ENCODE results near the gene RASA4. TPM values are rescaled to one million over a fixed set of nuclear protein-coding genes. Genes with fewer than 3 reads are reported as not detected.
"Not testable (repeated sequence)": the region's sequence is repeated elsewhere in the genome, so short reads cannot be mapped to it uniquely, and the experiment has no call there.

Gene RASA4
- total RNA-seq, 2 experiments from 2014 or later, result 19.7 to 21.1 TPM

GRCh38 chr7:102614873-102615272 lies 1.7 kb downstream of the RASA4 start:
- H3K4me3 Mint-ChIP-seq; H3K27me3 Mint-ChIP-seq; H3K4me1 Mint-ChIP-seq; H3K36me3 Mint-ChIP-seq (ENCODE audit: low read depth); DNase-seq; POLR2A ChIA-PET; H3K9me3 Mint-ChIP-seq; CTCF ChIA-PET; H3K27ac Mint-ChIP-seq: not testable (repeated sequence)

GRCh38 chr7:102614346-102614697 lies 2.2 kb downstream of the RASA4 start:
- CTCF ChIA-PET; H3K4me3 Mint-ChIP-seq; H3K36me3 Mint-ChIP-seq (ENCODE audit: low read depth); H3K27me3 Mint-ChIP-seq; H3K9me3 Mint-ChIP-seq; POLR2A ChIA-PET; H3K27ac Mint-ChIP-seq; DNase-seq; H3K4me1 Mint-ChIP-seq: not testable (repeated sequence)

GRCh38 chr7:102613575-102614345 lies 2.8 kb downstream of the RASA4 start:
- CTCF ChIA-PET; H3K4me1 Mint-ChIP-seq; POLR2A ChIA-PET; H3K27ac Mint-ChIP-seq; H3K4me3 Mint-ChIP-seq; H3K9me3 Mint-ChIP-seq; H3K27me3 Mint-ChIP-seq; H3K36me3 Mint-ChIP-seq (ENCODE audit: low read depth); DNase-seq: not testable (repeated sequence)

- H3K36me3 Mint-ChIP-seq (ENCODE audit: low read depth); H3K4me1 Mint-ChIP-seq; POLR2A ChIA-PET; H3K4me3 Mint-ChIP-seq; H3K9me3 Mint-ChIP-seq; CTCF ChIA-PET; H3K27ac Mint-ChIP-seq; H3K27me3 Mint-ChIP-seq; DNase-seq: not testable (repeated sequence)
Measured at GRCh38 chr7:102611675-102612325, 4.8 kb downstream of the RASA4 start.

GRCh38 chr7:102611013-102611674 lies 5.4 kb downstream of the RASA4 start:
- DNase-seq; H3K27me3 Mint-ChIP-seq; H3K36me3 Mint-ChIP-seq (ENCODE audit: low read depth); H3K9me3 Mint-ChIP-seq; H3K27ac Mint-ChIP-seq; H3K4me1 Mint-ChIP-seq; H3K4me3 Mint-ChIP-seq; CTCF ChIA-PET; POLR2A ChIA-PET: not testable (repeated sequence)

GRCh38 chr7:102610441-102610840 lies 6.1 kb downstream of the RASA4 start:
- POLR2A ChIA-PET; DNase-seq; H3K27me3 Mint-ChIP-seq; CTCF ChIA-PET; H3K4me3 Mint-ChIP-seq; H3K9me3 Mint-ChIP-seq; H3K27ac Mint-ChIP-seq; H3K4me1 Mint-ChIP-seq; H3K36me3 Mint-ChIP-seq (ENCODE audit: low read depth): not testable (repeated sequence)

GRCh38 chr7:102609734-102610133 lies 6.8 kb downstream of the RASA4 start:
- H3K27ac Mint-ChIP-seq; H3K9me3 Mint-ChIP-seq; H3K27me3 Mint-ChIP-seq; DNase-seq; H3K4me3 Mint-ChIP-seq; H3K36me3 Mint-ChIP-seq (ENCODE audit: low read depth); POLR2A ChIA-PET; CTCF ChIA-PET; H3K4me1 Mint-ChIP-seq: not testable (repeated sequence)

- DNase-seq; H3K36me3 Mint-ChIP-seq (ENCODE audit: low read depth); H3K4me3 Mint-ChIP-seq; H3K27ac Mint-ChIP-seq; H3K27me3 Mint-ChIP-seq; CTCF ChIA-PET; POLR2A ChIA-PET; H3K9me3 Mint-ChIP-seq; H3K4me1 Mint-ChIP-seq: not testable (repeated sequence)
Measured at GRCh38 chr7:102606848-102607247, 9.7 kb downstream of the RASA4 start.

GRCh38 chr7:102604431-102605145 lies 12.0 kb downstream of the RASA4 start:
- H3K27me3 Mint-ChIP-seq; H3K4me3 Mint-ChIP-seq; H3K27ac Mint-ChIP-seq; H3K36me3 Mint-ChIP-seq (ENCODE audit: low read depth); H3K4me1 Mint-ChIP-seq; DNase-seq; H3K9me3 Mint-ChIP-seq; POLR2A ChIA-PET; CTCF ChIA-PET: not testable (repeated sequence)

- H3K4me3 Mint-ChIP-seq; H3K27me3 Mint-ChIP-seq; H3K4me1 Mint-ChIP-seq; H3K36me3 Mint-ChIP-seq (ENCODE audit: low read depth); DNase-seq; H3K27ac Mint-ChIP-seq; H3K9me3 Mint-ChIP-seq; CTCF ChIA-PET; POLR2A ChIA-PET: not testable (repeated sequence)
Measured at GRCh38 chr7:102602317-102602716, 14.2 kb downstream of the RASA4 start.

- H3K4me3 Mint-ChIP-seq; H3K4me1 Mint-ChIP-seq; CTCF ChIA-PET; H3K9me3 Mint-ChIP-seq; H3K36me3 Mint-ChIP-seq (ENCODE audit: low read depth); DNase-seq; H3K27me3 Mint-ChIP-seq; H3K27ac Mint-ChIP-seq; POLR2A ChIA-PET: not testable (repeated sequence)
Measured at GRCh38 chr7:102599699-102600098, 16.9 kb downstream of the RASA4 start.

- H3K27ac Mint-ChIP-seq; CTCF ChIA-PET; H3K4me3 Mint-ChIP-seq; POLR2A ChIA-PET; H3K4me1 Mint-ChIP-seq; DNase-seq; H3K27me3 Mint-ChIP-seq; H3K9me3 Mint-ChIP-seq; H3K36me3 Mint-ChIP-seq (ENCODE audit: low read depth): not testable (repeated sequence)
Measured at GRCh38 chr7:102596036-102596435, 20.5 kb downstream of the RASA4 start.

GRCh38 chr7:102593637-102594334 lies 22.8 kb downstream of the RASA4 start:
- CTCF ChIA-PET; H3K36me3 Mint-ChIP-seq (ENCODE audit: low read depth); H3K27ac Mint-ChIP-seq; POLR2A ChIA-PET; H3K9me3 Mint-ChIP-seq; DNase-seq; H3K27me3 Mint-ChIP-seq; H3K4me3 Mint-ChIP-seq; H3K4me1 Mint-ChIP-seq: not testable (repeated sequence)

All from activated CD4-positive, alpha-beta T cell treated with anti-CD3 and anti-CD28 coated beads, Interleukin-2, amount 10 ng/mL, durations not matched to agents 7 days and 5 days (primary cell).